CD8-positive, alpha-beta memory T cell (primary cell): ENCODE results near the gene OR2V1. TPM values are rescaled to one million over a fixed set of nuclear protein-coding genes. Genes with fewer than 3 reads are reported as not detected.
A peak's percentile ranks its signal among the peaks of the same experiment; 100 is the strongest.
"Not testable (repeated sequence)": the region's sequence is repeated elsewhere in the genome, so short reads cannot be mapped to it uniquely, and the experiment has no call there.

Experiments
- CTCF ChIA-PET: fragments of 350-600 bp; sonication (Branson Sonifier 250); formaldehyde crosslinking; loops from one replicate; lab custom pipeline; 2021; ENCODE audit warnings: antibody characterized with exemption; lab: Charles Lee
- POLR2A ChIA-PET: fragments of 350-600 bp; sonication (Branson Sonifier 250); formaldehyde crosslinking; loops from one replicate; lab custom pipeline; 2021; ENCODE audit warnings: antibody characterized with exemption; lab: Charles Lee
- DNase-seq, 5 donors: peaks; one replicate each; pipeline versions ENCODE4 v3.0.0 to v3.0.0-alpha.2; 2020 to 2022; ENCODE audit warnings: mixed read lengths in 1 of 5
- H3K27ac ChIP-seq: one replicate; pipeline ENCODE4 v1.7.0; 2013; ENCODE audit warnings: low read depth, mild to moderate bottlenecking, low read length, moderate library complexity
- H3K27me3 ChIP-seq: 2 replicates; pipeline ENCODE4 v1.7.0; 2013; ENCODE audit warnings: low read length, mild to moderate bottlenecking; ENCODE audit not compliant: insufficient read depth, poor library complexity, severe bottlenecking
- H3K36me3 ChIP-seq: 2 replicates; pipeline ENCODE4 v1.7.0; 2013; ENCODE audit warnings: mild to moderate bottlenecking, low read length, moderate library complexity; ENCODE audit not compliant: insufficient read depth
- H3K4me1 ChIP-seq: 2 replicates; pipeline ENCODE4 v1.7.0; 2013; ENCODE audit warnings: mild to moderate bottlenecking, low read length, moderate library complexity; ENCODE audit not compliant: insufficient read depth
- H3K4me3 ChIP-seq: 2 replicates; pipeline ENCODE4 v1.7.0; 2013; ENCODE audit warnings: mild to moderate bottlenecking, low read length
- H3K9me3 ChIP-seq: 2 replicates; pipeline ENCODE4 v1.7.0; 2013; ENCODE audit warnings: mild to moderate bottlenecking, low read length
- H3K27ac Mint-ChIP-seq, 8 donors: one replicate each; pipeline ENCODE4 v1.8.0; 2020 to 2021; ENCODE audit warnings: mixed read lengths in 8 of 8, mild to moderate bottlenecking in 6 of 8, inconsistent platforms in 3 of 8, moderate library complexity in 3 of 8
- H3K27me3 Mint-ChIP-seq, 2 donors: one replicate each; pipeline ENCODE4 v1.8.0; 2020 to 2021; ENCODE audit warnings: mixed read lengths in 2 of 2, mild to moderate bottlenecking in 1 of 2, moderate library complexity in 1 of 2
- H3K36me3 Mint-ChIP-seq, 3 donors: one replicate each; pipeline ENCODE4 v1.8.0; 2020 to 2021; ENCODE audit warnings: mixed read lengths in 3 of 3, inconsistent platforms in 1 of 3, mild to moderate bottlenecking in 1 of 3
- H3K4me1 Mint-ChIP-seq, 3 donors: one replicate each; pipeline ENCODE4 v1.8.0; 2020 to 2021; ENCODE audit warnings: mixed read lengths in 3 of 3, inconsistent platforms in 1 of 3, mild to moderate bottlenecking in 1 of 3
- H3K4me3 Mint-ChIP-seq, 7 donors: one replicate each; pipeline ENCODE4 v1.8.0; 2020 to 2021; ENCODE audit warnings: mixed read lengths in 7 of 7, mild to moderate bottlenecking in 6 of 7, moderate library complexity in 4 of 7, inconsistent platforms in 2 of 7
- H3K9me3 Mint-ChIP-seq, 5 donors: one replicate each; pipeline ENCODE4 v1.8.0; 2020 to 2022; ENCODE audit warnings: mixed read lengths in 5 of 5, mild to moderate bottlenecking in 3 of 5, moderate library complexity in 2 of 5, inconsistent platforms in 1 of 5
- polyA plus RNA-seq: library from polyadenylated mRNA; unstranded; fragments of 300-500 nt; fragmentation: Illumina TruSeq; gene quantifications from one replicate; pipeline ENCODE4 v1.2.3, GENCODE V29; 2021
- total RNA-seq, 2 experiments: library from RNA; stranded (reverse); gene quantifications; one replicate each; pipeline ENCODE4 v1.2.3, GENCODE V29; 2021

The OR2V1 gene
- total and polyA plus RNA-seq, 3 experiments from 2014 or later = not detected

DNA sequence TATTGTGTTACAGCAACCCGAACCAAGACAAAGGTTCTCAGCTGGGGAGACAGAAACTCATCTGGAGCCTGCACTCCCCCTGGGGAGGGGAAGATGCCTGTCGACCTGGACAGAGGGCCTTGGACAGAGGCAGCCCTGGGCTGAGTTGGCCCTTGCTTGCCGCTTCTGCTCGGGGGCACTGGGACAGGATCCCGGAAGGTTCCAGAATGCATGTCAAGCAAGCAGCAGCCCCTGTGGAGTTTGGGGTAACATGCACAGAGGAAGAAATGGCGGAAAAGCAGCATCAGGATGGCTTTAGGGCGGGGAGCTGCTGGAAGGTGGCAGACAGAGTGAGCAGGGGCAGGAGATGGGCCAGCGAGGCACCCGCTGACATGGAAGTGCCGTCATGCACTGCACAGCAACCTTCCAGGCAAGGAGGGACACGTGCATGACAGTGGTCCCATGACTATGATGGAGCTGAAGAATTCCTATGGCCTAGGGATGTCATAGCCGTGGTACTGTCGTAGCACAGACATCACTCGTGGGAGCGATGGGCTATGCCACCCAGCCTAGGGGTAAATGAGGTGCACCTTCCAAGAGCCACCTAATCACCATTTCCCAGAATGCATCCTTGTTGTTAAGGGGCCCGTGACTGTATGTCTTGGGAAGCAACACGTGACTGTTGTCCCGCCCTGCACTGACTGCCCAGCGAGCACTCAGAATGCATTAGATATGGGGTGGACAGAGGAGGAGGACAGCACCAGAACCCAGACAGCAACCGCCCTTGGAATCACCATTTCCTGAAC is 26.2 kb downstream of the OR2V1 start:
- H3K27me3 ChIP-seq = peaks cover 19% of the 10 kb centered on the region
- H3K27ac ChIP-seq, H3K36me3 ChIP-seq, H3K36me3 Mint-ChIP-seq, H3K4me1 ChIP-seq, POLR2A ChIA-PET, CTCF ChIA-PET, DNase-seq, H3K9me3 Mint-ChIP-seq, H3K4me3 ChIP-seq, H3K9me3 ChIP-seq: not testable (repeated sequence)
- peaks cover 5 to 14% (median 7%) of the 10 kb centered on the region in 3 donors for H3K4me1 Mint-ChIP-seq
- peak overlapping the region in 2 of 7 donors; percentile 44 to 77 for H3K4me3 Mint-ChIP-seq
- peak overlapping the region in 2 of 8 donors; percentile 40 to 87 for H3K27ac Mint-ChIP-seq
- peaks cover 59% of the 10 kb centered on the region in 2 donors for H3K27me3 Mint-ChIP-seq

DNA sequence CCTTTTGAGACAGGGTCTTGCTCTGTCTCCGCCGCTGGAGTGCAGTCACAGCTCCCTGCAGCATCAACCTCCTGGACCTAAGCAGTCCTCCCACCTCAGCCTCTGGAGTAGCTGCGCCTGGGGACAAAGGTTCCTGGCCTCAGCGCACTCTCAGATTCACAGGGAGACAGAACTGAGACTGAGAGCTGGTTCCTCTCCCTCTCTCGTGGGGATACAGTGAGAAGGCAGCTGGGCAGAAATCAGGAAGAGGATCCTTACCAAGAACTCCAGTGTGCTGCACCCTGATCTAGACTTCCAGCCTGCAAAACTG is 26.8 kb downstream of the OR2V1 start:
- peaks cover 25% of the 10 kb centered on the region for H3K27me3 ChIP-seq
- H3K36me3 Mint-ChIP-seq, H3K27ac ChIP-seq, POLR2A ChIA-PET, H3K4me3 ChIP-seq, H3K4me1 ChIP-seq, H3K36me3 ChIP-seq, H3K9me3 ChIP-seq, CTCF ChIA-PET, DNase-seq, H3K9me3 Mint-ChIP-seq: not testable (repeated sequence)
- peak overlapping the region in 5 of 8 donors; percentile 14 to 87 (median 66) for H3K27ac Mint-ChIP-seq
- peak overlapping the region in 6 of 7 donors; percentile 67 to 81 (median 77) for H3K4me3 Mint-ChIP-seq
- H3K4me1 Mint-ChIP-seq = peaks cover 5 to 19% (median 10%) of the 10 kb centered on the region in 3 donors
- peaks cover 59 to 62% of the 10 kb centered on the region in 2 donors for H3K27me3 Mint-ChIP-seq

DNA sequence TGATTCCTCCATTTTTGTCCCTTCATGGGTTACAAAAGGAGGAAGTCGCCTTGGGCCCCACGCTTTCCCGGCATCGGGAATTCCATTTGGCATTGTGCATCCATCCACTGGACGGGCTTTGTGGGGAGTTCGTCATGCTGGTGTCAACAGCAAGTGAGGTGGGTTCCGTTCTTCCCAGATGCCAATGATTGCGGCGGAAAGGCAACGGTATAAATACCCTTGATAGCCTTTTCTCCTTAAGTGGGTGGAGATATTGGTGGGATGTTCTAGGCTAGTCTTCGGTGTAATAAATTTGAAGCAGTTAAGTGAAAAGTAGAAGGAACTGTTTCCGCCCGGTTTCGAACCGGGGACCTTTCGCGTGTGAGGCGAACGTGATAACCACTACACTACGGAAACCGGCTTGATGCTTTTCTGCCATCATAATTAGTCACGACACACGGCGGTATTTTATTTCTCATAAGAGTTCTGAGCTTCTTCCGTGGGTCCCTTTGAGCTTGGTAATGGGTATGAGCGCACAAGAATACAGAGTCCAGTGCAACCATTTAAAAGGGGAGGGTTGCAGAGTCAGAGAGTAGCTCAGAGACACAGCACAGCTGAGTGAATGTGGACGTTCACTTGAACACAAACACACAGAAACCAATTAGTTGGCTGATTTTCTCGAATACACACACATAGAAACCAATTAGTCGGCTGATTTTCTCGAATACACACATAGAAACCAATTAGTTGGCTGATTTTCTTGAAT is 28.9 kb downstream of the OR2V1 start:
- H3K9me3 Mint-ChIP-seq, H3K4me1 ChIP-seq, H3K4me3 ChIP-seq, H3K27ac ChIP-seq, H3K36me3 ChIP-seq, H3K9me3 ChIP-seq, CTCF ChIA-PET, H3K36me3 Mint-ChIP-seq, H3K27ac Mint-ChIP-seq, DNase-seq, POLR2A ChIA-PET, H3K4me3 Mint-ChIP-seq: not testable (repeated sequence)
- Mint-ChIP-seq H3K4me1 (peaks cover 5 to 25% (median 10%) of the 10 kb centered on the region in 3 donors), H3K27me3 (peaks cover 45 to 49% of the 10 kb centered on the region in 2 donors)
- peaks cover 20% of the 10 kb centered on the region for H3K27me3 ChIP-seq

- H3K4me1 Mint-ChIP-seq = peaks cover 5 to 25% (median 10%) of the 10 kb centered on the region in 3 donors
- H3K27me3 Mint-ChIP-seq = peaks cover 38 to 41% of the 10 kb centered on the region in 2 donors
- POLR2A ChIA-PET, DNase-seq, H3K36me3 Mint-ChIP-seq, H3K9me3 ChIP-seq, H3K4me3 Mint-ChIP-seq, H3K36me3 ChIP-seq, H3K4me3 ChIP-seq, CTCF ChIA-PET, H3K27ac ChIP-seq, H3K9me3 Mint-ChIP-seq, H3K27ac Mint-ChIP-seq, H3K4me1 ChIP-seq: not testable (repeated sequence)
- H3K27me3 ChIP-seq = peaks cover 18% of the 10 kb centered on the region
Measured at GRCh38 chr5:181101030-181101641, 29.8 kb downstream of the OR2V1 start.

GRCh38 chr5:181100121-181100875 is 30.7 kb downstream of the OR2V1 start:
- Histone ChIP-seq H3K9me3 (no peaks in the 10 kb centered on the region), H3K27ac (no peak overlapping the region), H3K27me3 (peaks cover 18% of the 10 kb centered on the region), H3K4me1 (no peaks in the 10 kb centered on the region), H3K4me3 (no peak overlapping the region), H3K36me3 (no peaks in the 10 kb centered on the region)
- H3K27me3 Mint-ChIP-seq = peaks cover 30 to 33% of the 10 kb centered on the region in 2 donors
- peak overlapping the region in 3 of 8 donors; percentile 24 to 66 (median 29) for H3K27ac Mint-ChIP-seq
- no peak for DNase-seq
- peak overlapping the region; percentile 16 to 61 (median 34) for H3K4me3 Mint-ChIP-seq
- peaks cover 0 to 5% (median 3%) of the 10 kb centered on the region in 5 donors for H3K9me3 Mint-ChIP-seq
- POLR2A ChIA-PET = no interaction called here
- CTCF ChIA-PET = no interaction called here
- no peaks in the 10 kb centered on the region for H3K36me3 Mint-ChIP-seq
- peaks cover 5 to 25% (median 10%) of the 10 kb centered on the region in 3 donors for H3K4me1 Mint-ChIP-seq

DNA sequence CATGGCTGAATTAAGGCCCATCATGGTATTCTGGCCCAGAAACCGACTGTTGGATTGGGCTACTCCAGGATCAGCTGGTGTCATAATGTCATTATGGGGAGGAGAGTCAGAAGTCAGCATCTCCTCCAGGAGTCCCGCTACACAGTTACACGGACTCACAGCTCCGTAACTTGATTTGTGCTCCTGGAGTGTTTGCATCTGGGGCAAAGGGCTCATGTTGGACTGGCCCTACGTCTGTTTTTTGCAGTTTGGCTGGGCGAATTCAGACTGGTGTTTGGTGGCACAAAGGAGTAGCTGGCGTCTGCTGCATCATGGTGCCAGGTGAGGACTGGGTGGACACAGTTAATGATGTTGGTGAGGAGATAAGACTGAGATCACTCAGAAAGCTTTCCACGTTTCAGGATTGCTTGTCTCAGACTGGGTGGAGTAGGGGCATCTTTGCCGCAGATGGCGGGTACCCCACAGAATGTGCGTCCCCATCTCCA is 31.3 kb downstream of the OR2V1 start:
- peaks cover 30 to 35% of the 10 kb centered on the region in 2 donors for H3K27me3 Mint-ChIP-seq
- Histone ChIP-seq H3K4me3 (no peak overlapping the region), H3K9me3 (no peaks in the 10 kb centered on the region), H3K36me3 (no peaks in the 10 kb centered on the region), H3K27me3 (peaks cover 18% of the 10 kb centered on the region), H3K4me1 (no peaks in the 10 kb centered on the region), H3K27ac (no peak overlapping the region)
- H3K4me1 Mint-ChIP-seq = peaks cover 5 to 24% (median 10%) of the 10 kb centered on the region in 3 donors
- no peaks in the 10 kb centered on the region for H3K36me3 Mint-ChIP-seq
- DNase-seq = no peak
- ChIA-PET CTCF (no interaction called here), POLR2A (no interaction called here)
- peaks cover 0 to 5% (median 3%) of the 10 kb centered on the region in 5 donors for H3K9me3 Mint-ChIP-seq
- peak overlapping the region; percentile 10 to 66 (median 45) for H3K4me3 Mint-ChIP-seq
- H3K27ac Mint-ChIP-seq = peak overlapping the region in 2 of 8 donors; percentile 24 to 29

DNA sequence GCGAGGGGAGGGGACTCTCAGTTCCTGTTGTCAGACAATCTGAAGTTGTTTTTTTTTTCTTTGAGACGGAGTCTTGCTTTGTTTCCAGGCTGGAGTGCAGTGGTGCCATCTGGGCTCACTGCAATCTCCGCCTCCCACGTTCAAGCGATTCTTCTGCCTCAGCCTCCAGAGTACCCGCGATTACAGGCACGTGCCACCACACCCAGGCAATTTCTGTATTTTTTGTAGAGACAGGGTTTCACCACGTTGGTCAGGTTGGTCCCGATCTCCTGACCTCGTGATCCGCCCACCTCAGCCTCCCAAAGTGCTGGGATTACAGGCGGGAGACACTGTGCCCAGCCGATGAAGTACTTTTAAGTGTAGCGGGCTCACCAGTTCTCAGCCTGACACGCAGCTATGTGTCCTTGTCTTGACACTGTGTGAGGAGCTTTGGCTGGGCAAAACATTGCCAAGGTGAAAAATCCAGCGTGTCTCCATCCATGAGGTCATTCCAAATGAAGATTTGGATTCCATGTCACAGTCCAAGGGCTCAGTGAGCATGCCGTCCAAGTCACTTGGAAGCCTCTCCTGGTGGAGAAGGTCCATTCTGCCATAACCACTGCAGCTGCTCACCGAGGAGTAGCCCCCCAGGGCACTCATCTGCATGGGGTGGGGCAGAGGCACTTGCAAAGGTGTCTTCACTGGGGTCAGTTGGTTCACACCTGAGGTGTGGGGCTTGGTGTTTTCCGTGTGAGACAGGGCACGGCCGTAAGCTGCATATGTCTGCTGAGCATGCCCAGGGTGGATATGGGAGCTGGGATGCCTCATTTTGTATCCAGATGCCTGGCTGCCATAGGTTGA is 32.0 kb downstream of the OR2V1 start:
- Mint-ChIP-seq H3K36me3 (no peaks in the 10 kb centered on the region), H3K9me3 (peaks cover 0 to 5% (median under 1%) of the 10 kb centered on the region in 5 donors), H3K4me1 (peaks cover under 1 to 18% (median 6%) of the 10 kb centered on the region in 3 donors), H3K4me3 (peak overlapping the region; percentile 10 to 56 (median 40)), H3K27ac (peak overlapping the region in 2 of 8 donors; percentile 29), H3K27me3 (peaks cover 24 to 32% of the 10 kb centered on the region in 2 donors)
- H3K27ac ChIP-seq = no peak overlapping the region
- ChIA-PET CTCF (no interaction called here), POLR2A (no interaction called here)
- H3K36me3 ChIP-seq = no peaks in the 10 kb centered on the region
- no peak overlapping the region for H3K4me3 ChIP-seq
- no peaks in the 10 kb centered on the region for H3K9me3 ChIP-seq
- no peaks in the 10 kb centered on the region for H3K4me1 ChIP-seq
- DNase-seq = no peak
- H3K27me3 ChIP-seq = peaks cover 18% of the 10 kb centered on the region
